Small intestine (tissue), 7 donors: Measurements from ENCODE around the gene PSMB5. TPM values are rescaled to one million over a fixed set of nuclear protein-coding genes. Genes with fewer than 3 reads are reported as not detected.
"Not testable (repeated sequence)": the region's sequence is repeated elsewhere in the genome, so short reads cannot be mapped to it uniquely, and the experiment has no call there.

ENCODE experiments used
- DNase-seq, 2 donors: peaks; one replicate each; pipeline versions ENCODE4 v3.0.0 to v3.0.0-alpha.2; 2013
- FAIRE-seq: peaks from 2 replicates; lab custom pipeline; 2012; peaks lifted over from hg19 to GRCh38; lab: Jason Lieb, UNC
- H3K27ac ChIP-seq, 3 donors: one replicate each; pipeline ENCODE4 v1.5.1; 2013; ENCODE audit warnings: low read length in 2 of 3, mild to moderate bottlenecking in 2 of 3, control low read depth in 1 of 3, inconsistent platforms in 1 of 3, low read depth in 1 of 3, moderate library complexity in 1 of 3
- H3K27me3 ChIP-seq, 3 donors: one replicate each; pipeline ENCODE4 v1.6.1; 2013; ENCODE audit warnings: low read length in 3 of 3, inconsistent platforms in 1 of 3; ENCODE audit not compliant: control insufficient read depth in 3 of 3, insufficient read depth in 3 of 3
- H3K36me3 ChIP-seq, 3 donors: one replicate each; pipeline ENCODE4 v1.6.1; 2013; ENCODE audit warnings: low read length in 3 of 3, inconsistent platforms in 1 of 3, low read depth in 1 of 3, mild to moderate bottlenecking in 1 of 3, moderate library complexity in 1 of 3; ENCODE audit not compliant: control insufficient read depth in 3 of 3, insufficient read depth in 2 of 3
- H3K4me1 ChIP-seq, 3 donors: one replicate each; pipeline ENCODE4 v1.6.1; 2013; ENCODE audit warnings: low read length in 2 of 3, inconsistent platforms in 1 of 3, low read depth in 1 of 3, mild to moderate bottlenecking in 1 of 3, moderate library complexity in 1 of 3; ENCODE audit not compliant: control insufficient read depth in 3 of 3, insufficient read depth in 2 of 3
- H3K4me3 ChIP-seq, 3 donors: one replicate each; pipeline ENCODE4 v1.5.1; 2013; ENCODE audit warnings: low read length in 3 of 3, control low read depth in 1 of 3, inconsistent platforms in 1 of 3, low read depth in 1 of 3, mild to moderate bottlenecking in 1 of 3, moderate library complexity in 1 of 3
- H3K9me3 ChIP-seq, 2 donors: one replicate each; pipeline ENCODE4 v1.6.1; 2013; ENCODE audit warnings: low read depth in 1 of 2, low read length in 1 of 2; ENCODE audit not compliant: control insufficient read depth in 2 of 2, insufficient read depth in 1 of 2
- WGBS, 3 donors: extraction: QIAGEN DNeasy Blood & Tissue Kit; methylation state at CpG; one replicate each; pipeline ENCODE4 v1.1.7; 2013; 5-methylcytosine and 5-hydroxymethylcytosine counted together
- polyA plus RNA-seq, 4 donors: library from polyadenylated mRNA; stranded (reverse) in 3 of 4; unstranded in 1 of 4; fragments of 200-250 nt in 3 of 4; fragments of 120-200 nt in 1 of 4; gene quantifications; one replicate each; pipeline versions ENCODE4 v1.2.1 to v1.2.3, GENCODE V29; 2013
- donor health status: healthy with polysubstance abuse.
- donor health status: control.
- donor health status: control.
- donor health status: Bipolar disorder and iron deficiency.
- donor health status: healthy.

PSMB5 gene
- polyA plus RNA-seq, 4 donors = 84.0 to 166 (median 92.8) TPM

DNA sequence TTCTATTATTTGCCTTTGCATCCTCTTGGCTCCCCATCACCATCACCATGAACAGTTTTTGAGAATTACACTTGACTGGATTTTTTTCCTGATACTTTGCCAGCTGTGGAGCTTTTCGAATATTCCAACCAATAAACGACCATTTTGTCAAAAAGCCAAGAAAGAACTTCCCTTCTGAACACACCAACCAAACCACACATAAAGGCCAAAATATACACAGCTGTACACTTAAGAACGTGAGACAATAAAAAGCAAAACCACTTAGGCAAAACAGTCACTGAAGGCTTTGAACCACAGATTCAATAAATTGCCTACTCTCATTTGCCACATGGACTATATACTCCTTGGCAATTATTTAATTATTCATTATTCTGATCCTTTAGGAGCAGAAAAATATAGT is 25.9 kb downstream of the PSMB5 start:
- Histone ChIP-seq H3K27ac (no peak overlapping the region), H3K9me3 (no peaks in the 10 kb centered on the region), H3K4me3 (no peak overlapping the region), H3K36me3 (no peaks in the 10 kb centered on the region), H3K27me3 (no peaks in the 10 kb centered on the region), H3K4me1 (peaks cover 0 to 20% (median 3%) of the 10 kb centered on the region in 3 donors)
- FAIRE-seq (no peak), DNase-seq (no peak)
- 28 to 50% (median 40%) methylated on average over 3 of the region's 3 CpGs for WGBS, 3 donors

DNA sequence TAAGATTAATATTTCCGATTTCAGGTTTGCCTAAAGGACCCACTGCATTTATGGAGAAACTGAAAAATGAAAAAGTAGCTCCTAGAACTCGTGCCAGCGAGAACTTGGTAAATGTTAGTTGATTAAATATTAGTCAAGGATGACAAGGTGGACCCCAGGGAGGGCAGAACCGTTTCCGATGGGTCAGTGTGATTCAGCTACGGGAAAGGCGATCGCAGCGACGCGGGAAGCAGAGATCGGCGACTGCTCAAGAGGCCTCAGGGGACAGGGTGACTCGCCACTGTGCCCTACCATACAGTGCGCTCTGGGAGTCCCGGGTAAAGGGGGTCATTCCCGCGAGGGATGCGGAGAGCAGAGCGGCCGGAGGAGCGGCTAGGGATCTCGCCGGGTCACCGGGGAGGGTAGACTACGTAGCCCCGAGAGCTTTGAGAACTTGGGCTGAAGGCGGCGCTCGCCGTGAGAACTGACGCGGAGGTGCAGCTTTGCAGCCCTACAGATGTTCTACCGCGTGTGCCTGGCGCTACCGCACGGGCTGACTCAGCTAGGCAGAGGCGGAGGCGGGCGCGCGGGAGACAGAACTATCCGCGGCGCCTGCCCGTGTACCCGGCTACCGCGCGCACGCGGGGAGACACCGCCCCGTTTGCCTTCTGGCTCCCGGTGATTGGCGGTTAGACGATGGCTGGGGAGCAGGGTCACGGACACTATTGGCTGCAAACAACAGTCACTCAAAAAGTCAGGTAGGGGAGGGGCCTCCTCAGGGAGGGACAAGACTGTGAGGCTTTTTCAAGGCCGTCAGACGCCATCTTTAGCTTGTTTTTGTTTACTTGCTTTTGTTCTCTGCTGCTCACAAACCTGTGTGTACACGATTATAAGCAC is 27.9 kb downstream of the PSMB5 start:
- Histone ChIP-seq H3K27ac (peak overlapping the region; percentile 91 to 99 (median 91)), H3K4me3 (peak overlapping the region; percentile 50 to 72 (median 66)), H3K27me3 (no peaks in the 10 kb centered on the region), H3K36me3 (no peaks in the 10 kb centered on the region), H3K4me1 (peaks cover 0 to 20% (median 3%) of the 10 kb centered on the region in 3 donors), H3K9me3 (no peaks in the 10 kb centered on the region)
- 0 to 1% (median 1%) methylated on average over 59 to 62 of the region's 62 CpGs for WGBS, 3 donors
- FAIRE-seq (no peak), DNase-seq (peak; percentile 98 to 99)

- H3K9me3 ChIP-seq = no peaks in the 10 kb centered on the region
- DNase-seq (peak in 1 of 2 donors; percentile 28), FAIRE-seq (no peak)
- no peaks in the 10 kb centered on the region for H3K27me3 ChIP-seq
- no peaks in the 10 kb centered on the region for H3K36me3 ChIP-seq
- H3K27ac ChIP-seq = peak overlapping the region; percentile 91 to 99 (median 91)
- peak overlapping the region in 2 of 3 donors; percentile 66 to 72 for H3K4me3 ChIP-seq
- H3K4me1 ChIP-seq = peaks cover 0 to 20% (median 3%) of the 10 kb centered on the region in 3 donors
- whole genome bisulfite sequencing, 3 donors = 42 to 44% (median 43%) methylated on average over 5 of the region's 5 CpGs
These were observed 28.5 kb downstream of the PSMB5 start for GRCh38 chr14:23006188-23006534.

DNA sequence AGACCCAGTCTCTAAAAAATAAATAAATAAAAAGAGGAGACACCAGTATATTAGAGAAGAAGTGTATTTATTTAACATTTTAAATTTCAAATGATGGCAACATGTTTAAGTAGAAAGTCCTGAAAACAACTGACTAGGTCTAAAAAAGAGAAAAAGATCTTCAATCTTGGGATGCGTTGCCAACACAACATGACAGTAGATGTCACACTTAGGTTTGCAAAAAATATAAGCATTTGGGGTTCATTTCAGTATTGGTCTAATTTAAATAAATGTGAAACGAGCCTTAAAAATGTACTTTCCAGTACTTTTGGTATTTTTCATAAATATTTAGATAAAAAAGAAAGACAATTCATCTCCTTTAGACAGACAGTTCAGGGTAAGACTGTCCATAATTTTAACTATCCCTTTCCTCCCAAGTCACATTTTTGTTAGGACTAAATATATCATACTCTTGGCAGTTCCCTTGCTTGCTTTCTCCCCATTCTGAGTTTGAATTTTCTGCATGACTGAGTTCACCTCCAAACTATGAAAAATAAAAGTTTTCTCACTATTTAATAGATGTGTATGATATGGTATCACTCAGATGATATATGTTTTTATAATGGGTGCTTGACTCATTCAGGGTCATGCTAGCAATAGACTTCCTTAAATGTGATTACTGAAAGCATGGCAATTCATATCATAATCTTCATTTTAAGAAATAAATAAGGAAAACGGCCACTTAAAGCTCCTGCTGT is 29.1 kb downstream of the PSMB5 start:
- no peak for FAIRE-seq
- Histone ChIP-seq H3K4me3 (peak overlapping the region in 2 of 3 donors; percentile 11 to 72), H3K4me1 (peaks cover 0 to 20% (median 3%) of the 10 kb centered on the region in 3 donors), H3K27me3 (no peaks in the 10 kb centered on the region), H3K27ac (peak overlapping the region in 2 of 3 donors; percentile 8 to 91), H3K9me3 (no peaks in the 10 kb centered on the region), H3K36me3 (no peaks in the 10 kb centered on the region)
- DNase-seq = no peak
- WGBS, 3 donors = 67 to 71% (median 68%) methylated on average over 3 of the region's 3 CpGs

GRCh38 chr14:23004274-23004673 is 30.4 kb downstream of the PSMB5 start:
- 94 to 97% (median 97%) methylated on average over 4 of the region's 4 CpGs for WGBS, 3 donors
- not testable (repeated sequence) for H3K27me3 ChIP-seq, H3K27ac ChIP-seq, DNase-seq, FAIRE-seq, H3K9me3 ChIP-seq, H3K4me3 ChIP-seq, H3K36me3 ChIP-seq
- H3K4me1 ChIP-seq = peaks cover 0 to 14% (median 3%) of the 10 kb centered on the region in 3 donors

DNA sequence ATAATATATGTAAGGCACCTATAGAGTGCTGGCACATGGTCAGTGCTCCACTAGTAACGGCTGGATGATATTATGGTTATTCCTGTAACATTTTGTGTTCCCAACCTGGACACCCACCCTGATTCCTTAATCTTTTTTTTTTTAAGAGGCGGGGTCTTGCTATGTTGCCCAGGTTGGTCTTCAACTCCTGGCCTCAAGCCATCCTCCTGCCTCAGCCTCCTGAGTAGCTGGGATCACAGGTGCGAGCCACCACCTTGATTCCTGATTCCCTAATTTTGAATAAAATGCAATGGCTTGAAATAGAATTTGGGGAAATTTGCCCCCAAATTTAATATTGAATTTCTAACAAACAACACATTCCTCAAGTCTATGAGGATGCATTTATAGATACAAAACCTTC is 32.1 kb downstream of the PSMB5 start:
- Histone ChIP-seq H3K27me3 (no peaks in the 10 kb centered on the region), H3K9me3 (no peaks in the 10 kb centered on the region), H3K27ac (no peak overlapping the region), H3K36me3 (peaks cover 0 to 10% (median 0%) of the 10 kb centered on the region in 3 donors), H3K4me1 (peaks cover 0 to 11% (median 2%) of the 10 kb centered on the region in 3 donors), H3K4me3 (no peak overlapping the region)
- WGBS, 3 donors = 96 to 98% (median 97%) methylated on average over 3 of the region's 3 CpGs
- FAIRE-seq (no peak), DNase-seq (no peak)

- DNase-seq (no peak), FAIRE-seq (no peak)
- H3K4me1 ChIP-seq = peaks cover 0 to 3% (median 0%) of the 10 kb centered on the region in 3 donors
- no peaks in the 10 kb centered on the region for H3K9me3 ChIP-seq
- H3K27me3 ChIP-seq = no peaks in the 10 kb centered on the region
- H3K36me3 ChIP-seq = peaks cover 0 to 12% (median 0%) of the 10 kb centered on the region in 3 donors
- no peak overlapping the region for H3K4me3 ChIP-seq
- no peak overlapping the region for H3K27ac ChIP-seq
- 86 to 93% (median 92%) methylated on average over 2 of the region's 2 CpGs for WGBS, 3 donors
These were observed 33.8 kb downstream of the PSMB5 start for GRCh38 chr14:23000860-23001259.

- DNase-seq (no peak), FAIRE-seq (no peak)
These were observed 36.2 kb downstream of the PSMB5 start for GRCh38 chr14:22998329-22999012.

More at GRCh38 chr14:22998329-22999012, 36.2 kb downstream of the PSMB5 start:
- Histone ChIP-seq H3K9me3 (no peaks in the 10 kb centered on the region), H3K4me3 (no peak overlapping the region), H3K27me3 (no peaks in the 10 kb centered on the region), H3K27ac (no peak overlapping the region), H3K36me3 (peaks cover 0 to 18% (median 0%) of the 10 kb centered on the region in 3 donors), H3K4me1 (no peaks in the 10 kb centered on the region)
- WGBS, 3 donors = 67 to 84% (median 77%) methylated on average over 16 of the region's 16 CpGs
